HCT116 (cell line): ENCODE data around the gene MEIOB. TPM values are rescaled to one million over a fixed set of nuclear protein-coding genes. Genes with fewer than 3 reads are reported as not detected.

ENCODE experiments used
- ATAC-seq: fragments of 200-7000 bp; cut with Tn5 transposase; 2 replicates; pipeline ENCODE4 v1.9.1; 2020; ENCODE audit warnings: mild to moderate bottlenecking, moderate library complexity
- BruUV-seq: library from RNA; stranded (reverse); fragments of 400-500 nt; replicated peaks from 2 replicates; lab custom pipeline; 2021; lab: Mats Ljungman, UMichigan
- CTCF ChIA-PET: fragments of 300-600 bp; sonication (Branson Sonifier 250); formaldehyde crosslinking; loops from one replicate; lab custom pipeline; 2021; ENCODE audit warnings: antibody characterized with exemption; lab: Charles Lee
- POLR2A ChIA-PET: fragments of 300-600, 350-600 bp; sonication (Branson Sonifier 250); formaldehyde crosslinking; loops from one replicate; lab custom pipeline; 2021; ENCODE audit warnings: antibody characterized with exemption; lab: Charles Lee
- RAD21 ChIA-PET, 2 experiments: fragments of 300-600 bp; sonication (Branson Sonifier 250); formaldehyde crosslinking; loops; one replicate each; lab custom pipeline; 2023; ENCODE audit warnings: low total read pairs in 2 of 2; ENCODE audit not compliant: uncharacterized antibody in 2 of 2, unreplicated experiment in 2 of 2, low non-redundant PET in 1 of 2; lab: Charles Lee
- DNase-seq: peaks from one replicate; pipeline ENCODE4 v3.0.0-alpha.2; 2010; ENCODE audit warnings: low read depth, low spot score
- H2AFZ ChIP-seq: fragments of 200-600 bp; shearing (Covaris generic), sonication (generic); 2 replicates; pipeline ENCODE4 v1.6.1; 2017; ENCODE audit warnings: low read depth, mixed run types, mixed read lengths, antibody characterized with exemption, low read length; ENCODE audit not compliant: poor library complexity, severe bottlenecking
- H3K27ac ChIP-seq: 2 replicates; pipeline ENCODE4 v1.5.1; 2012; ENCODE audit warnings: low read depth, low read length
- H3K27me3 ChIP-seq: fragments of 200-600 bp; sonication (generic); 2 replicates; pipeline ENCODE4 v1.6.1; 2016; ENCODE audit warnings: mixed run types, low read length, mixed read lengths; ENCODE audit not compliant: insufficient read depth
- H3K36me3 ChIP-seq, 2 experiments: fragments of 200-500 bp in 1 of 2; fragments of 200-600 bp in 1 of 2; sonication (Bioruptor generic) in 1 of 2; sonication (generic) in 1 of 2; 2 replicates each; pipeline versions ENCODE4 v1.5.1 to v1.6.1; 2014 to 2016; ENCODE audit warnings: low read length in 2 of 2, inconsistent platforms in 1 of 2, mixed read lengths in 1 of 2, mixed run types in 1 of 2; ENCODE audit not compliant: insufficient read depth in 2 of 2, control insufficient read depth in 1 of 2
- H3K4me1 ChIP-seq, 2 experiments: fragments of 200-600 bp in 1 of 2; sonication (generic) in 1 of 2; 2 replicates each; pipeline versions ENCODE4 v1.5.1 to v1.6.1; 2012 to 2017; ENCODE audit warnings: low read length in 2 of 2, inconsistent platforms in 1 of 2, mild to moderate bottlenecking in 1 of 2, mixed read lengths in 1 of 2, mixed run types in 1 of 2, moderate library complexity in 1 of 2; ENCODE audit not compliant: insufficient read depth in 2 of 2, control insufficient read depth in 1 of 2
- H3K4me2 ChIP-seq: fragments of 200-600 bp; sonication (generic); 2 replicates; pipeline ENCODE4 v1.6.1; 2017; ENCODE audit warnings: mixed run types, low read length, mixed read lengths
- H3K4me3 ChIP-seq, 2 experiments: fragments of 200-600 bp in 1 of 2; sonication (generic) in 1 of 2; replicated peaks in 1 of 2; 2 replicates each; pipeline ENCODE4 v1.5.1; 2011 to 2016; ENCODE audit warnings: low read length in 2 of 2, control low read depth in 1 of 2, low read depth in 1 of 2, mild to moderate bottlenecking in 1 of 2, mixed read lengths in 1 of 2, mixed run types in 1 of 2
- H3K79me2 ChIP-seq: fragments of 200-600 bp; sonication (generic); 2 replicates; pipeline ENCODE4 v1.6.1; 2017; ENCODE audit warnings: mild to moderate bottlenecking, mixed run types, low read length, moderate library complexity, mixed read lengths; ENCODE audit not compliant: insufficient read depth
- H3K9ac ChIP-seq: fragments of 200-600 bp; sonication (generic); 2 replicates; pipeline ENCODE4 v1.6.1; 2016; ENCODE audit warnings: low read length, mixed read lengths
- H3K9me2 ChIP-seq: fragments of 200-600 bp; sonication (generic), shearing (Covaris generic); 2 replicates; pipeline ENCODE4 v1.6.1; 2017; ENCODE audit warnings: mixed run types, mild to moderate bottlenecking, moderate library complexity; ENCODE audit not compliant: insufficient read depth
- H3K9me3 ChIP-seq, 2 experiments: fragments of 200-500 bp in 1 of 2; fragments of 200-600 bp in 1 of 2; sonication (Bioruptor generic) in 1 of 2; sonication (generic) in 1 of 2; 2 replicates each; pipeline ENCODE4 v1.6.1; 2014 to 2017; ENCODE audit warnings: low read length in 2 of 2, mixed read lengths in 2 of 2, inconsistent platforms in 1 of 2, low read depth in 1 of 2, mild to moderate bottlenecking in 1 of 2, mixed run types in 1 of 2, moderate library complexity in 1 of 2; ENCODE audit not compliant: control insufficient read depth in 1 of 2, insufficient read depth in 1 of 2
- H4K20me1 ChIP-seq: fragments of 200-600 bp; sonication (generic), shearing (Covaris generic); 2 replicates; pipeline ENCODE4 v1.6.1; 2017; ENCODE audit warnings: mixed run types, mild to moderate bottlenecking, moderate library complexity; ENCODE audit not compliant: insufficient read depth
- TCF7L2 ChIP-seq: IDR thresholded peaks from 2 replicates; pipeline ENCODE4 v1.7.0; 2011; ENCODE audit warnings: borderline replicate concordance, inconsistent platforms; ENCODE audit not compliant: insufficient read depth, insufficient read length; ENCODE audit errors: extremely low read depth
- ZFX ChIP-seq: fragments of 450-650 bp; IDR thresholded peaks from 2 replicates; pipeline ENCODE4 v1.6.1; 2017
- ZNF274 ChIP-seq: fragments of 200-500 bp; sonication (Bioruptor generic); IDR thresholded peaks from 2 replicates; pipeline ENCODE4 v1.6.1; 2014; ENCODE audit warnings: mild to moderate bottlenecking, low read depth, low read length, inconsistent platforms
- intact Hi-C: fragments of 100-400 bp; cut with micrococcal nuclease; formaldehyde crosslinking; loops from 2 replicates; pipeline ENCODE4 v1.10.0; 2022
- total RNA-seq: library from RNA; stranded (reverse); gene quantifications from one replicate; pipeline ENCODE4 v1.2.1, GENCODE V29; 2021; ENCODE audit not compliant: unreplicated experiment
- TF ChIP-seq, protein P1 (sequence below): IDR thresholded peaks from 2 replicates; pipeline ENCODE4 v1.6.1; 2012
- TF ChIP-seq, protein P2 (sequence below), 3 experiments: fragments of 200-600 bp in 1 of 3; sonication (generic) in 1 of 3; IDR thresholded peaks in 2 of 3; conservative IDR thresholded peaks in 1 of 3; 2 replicates each; pipeline ENCODE4 v1.5.1; 2012 to 2017; ENCODE audit warnings: low read depth in 2 of 3, low read length in 2 of 3, antibody characterized with exemption in 1 of 3, borderline replicate concordance in 1 of 3, control low read depth in 1 of 3, mild to moderate bottlenecking in 1 of 3, mixed read lengths in 1 of 3, mixed run types in 1 of 3, moderate library complexity in 1 of 3; ENCODE audit not compliant: insufficient read depth in 1 of 3

MEIOB gene
- total RNA-seq, 1 experiment from 2014 or later = 0.59 TPM

DNA sequence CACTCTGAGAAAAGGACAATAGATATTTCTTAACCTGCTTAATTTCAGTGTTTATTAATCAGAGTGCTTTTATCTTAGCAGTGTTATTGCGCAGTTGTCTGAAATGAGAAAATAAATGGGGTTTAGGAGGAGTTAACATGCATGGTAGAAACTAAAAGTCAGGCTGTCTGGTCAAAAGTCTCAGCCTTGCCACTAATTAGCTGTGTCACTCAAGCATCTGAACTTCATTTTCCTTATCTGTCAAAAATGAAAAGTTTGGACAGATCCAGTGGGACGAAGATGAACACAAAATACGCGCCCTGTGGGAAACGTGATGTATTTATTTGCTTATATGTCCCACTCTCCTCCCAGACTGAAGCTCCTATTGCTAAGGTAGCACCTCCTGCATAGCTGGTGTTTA, 6.3 kb upstream of the MEIOB start (continued):
- TF ChIP-seq ZNF274 = no peak

DNA sequence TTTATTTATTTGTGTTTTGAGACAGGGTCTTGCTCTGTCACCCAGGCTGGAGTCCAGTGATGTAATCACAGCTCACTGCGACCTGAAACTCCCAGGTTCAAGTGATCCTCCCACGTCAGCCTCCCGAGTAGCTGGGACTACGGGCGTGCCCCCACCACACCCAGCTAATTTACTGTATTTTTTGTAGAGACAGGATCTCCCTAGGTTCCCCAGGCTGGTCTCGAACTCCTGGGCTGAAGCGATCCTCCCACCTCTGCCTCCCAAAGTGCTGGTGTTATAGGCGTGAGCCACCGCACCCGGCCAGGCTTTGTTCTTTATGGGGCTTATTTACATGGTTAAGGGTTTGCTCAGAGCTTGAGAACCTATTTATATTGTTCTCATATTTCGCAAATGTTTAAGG, 5.8 kb upstream of the MEIOB start:
- TF ChIP-seq, protein P1, sequence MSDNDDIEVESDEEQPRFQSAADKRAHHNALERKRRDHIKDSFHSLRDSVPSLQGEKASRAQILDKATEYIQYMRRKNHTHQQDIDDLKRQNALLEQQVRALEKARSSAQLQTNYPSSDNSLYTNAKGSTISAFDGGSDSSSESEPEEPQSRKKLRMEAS = no peak
- TF ChIP-seq, protein P2, sequence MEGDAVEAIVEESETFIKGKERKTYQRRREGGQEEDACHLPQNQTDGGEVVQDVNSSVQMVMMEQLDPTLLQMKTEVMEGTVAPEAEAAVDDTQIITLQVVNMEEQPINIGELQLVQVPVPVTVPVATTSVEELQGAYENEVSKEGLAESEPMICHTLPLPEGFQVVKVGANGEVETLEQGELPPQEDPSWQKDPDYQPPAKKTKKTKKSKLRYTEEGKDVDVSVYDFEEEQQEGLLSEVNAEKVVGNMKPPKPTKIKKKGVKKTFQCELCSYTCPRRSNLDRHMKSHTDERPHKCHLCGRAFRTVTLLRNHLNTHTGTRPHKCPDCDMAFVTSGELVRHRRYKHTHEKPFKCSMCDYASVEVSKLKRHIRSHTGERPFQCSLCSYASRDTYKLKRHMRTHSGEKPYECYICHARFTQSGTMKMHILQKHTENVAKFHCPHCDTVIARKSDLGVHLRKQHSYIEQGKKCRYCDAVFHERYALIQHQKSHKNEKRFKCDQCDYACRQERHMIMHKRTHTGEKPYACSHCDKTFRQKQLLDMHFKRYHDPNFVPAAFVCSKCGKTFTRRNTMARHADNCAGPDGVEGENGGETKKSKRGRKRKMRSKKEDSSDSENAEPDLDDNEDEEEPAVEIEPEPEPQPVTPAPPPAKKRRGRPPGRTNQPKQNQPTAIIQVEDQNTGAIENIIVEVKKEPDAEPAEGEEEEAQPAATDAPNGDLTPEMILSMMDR (IDR thresholded peaks at IDR 0.05 in 2 of 3, conservative IDR thresholded peaks at IDR 0.05 in 1 of 3; ENCODE audit: borderline replicate concordance in 1 of 3, insufficient read depth in 1 of 3, low read depth in 2 of 3, low read length in 2 of 3) = no peak
- TF ChIP-seq ZFX (no peak), TCF7L2 (no peak)
- RAD21 ChIA-PET = no interaction called here
- no peak overlapping the region for H3K4me2 ChIP-seq
- intact Hi-C loops = no loop called here
- DNase-seq (no peak), ATAC-seq (no peak)
- H3K79me2 ChIP-seq = no peaks in the 10 kb centered on the region
- H3K4me1 ChIP-seq = peaks cover 0 to under 1% of the 10 kb centered on the region in 2 experiments; a peak in 1 of 4 replicates
- H3K27me3 ChIP-seq = no peaks in the 10 kb centered on the region
- H3K36me3 ChIP-seq = no peaks in the 10 kb centered on the region
- H3K27ac ChIP-seq = no peak overlapping the region
- POLR2A ChIA-PET = no interaction called here
- no peak overlapping the region for H3K4me3 ChIP-seq
- no peak overlapping the region for H2AFZ ChIP-seq
- H4K20me1 ChIP-seq = no peaks in the 10 kb centered on the region
- BruUV-seq = no TSS peak
- H3K9me2 ChIP-seq = no peaks in the 10 kb centered on the region
- CTCF ChIA-PET = interaction anchor here (1.5 kb wide), 1 partner anchor 51 kb away, joined by 3 read pairs; no protein-coding TSS in a partner anchor
- H3K9me3 ChIP-seq = no peaks in the 10 kb centered on the region
- no peak overlapping the region for H3K9ac ChIP-seq
